ENCODE results near the gene FAM171A1. TPM values are rescaled to one million over a fixed set of nuclear protein-coding genes. Genes with fewer than 3 reads are reported as not detected.

Gene FAM171A1
- total and polyA plus RNA-seq, 2 experiments from 2014 or later = 24.4 to 29.5 TPM

DNA sequence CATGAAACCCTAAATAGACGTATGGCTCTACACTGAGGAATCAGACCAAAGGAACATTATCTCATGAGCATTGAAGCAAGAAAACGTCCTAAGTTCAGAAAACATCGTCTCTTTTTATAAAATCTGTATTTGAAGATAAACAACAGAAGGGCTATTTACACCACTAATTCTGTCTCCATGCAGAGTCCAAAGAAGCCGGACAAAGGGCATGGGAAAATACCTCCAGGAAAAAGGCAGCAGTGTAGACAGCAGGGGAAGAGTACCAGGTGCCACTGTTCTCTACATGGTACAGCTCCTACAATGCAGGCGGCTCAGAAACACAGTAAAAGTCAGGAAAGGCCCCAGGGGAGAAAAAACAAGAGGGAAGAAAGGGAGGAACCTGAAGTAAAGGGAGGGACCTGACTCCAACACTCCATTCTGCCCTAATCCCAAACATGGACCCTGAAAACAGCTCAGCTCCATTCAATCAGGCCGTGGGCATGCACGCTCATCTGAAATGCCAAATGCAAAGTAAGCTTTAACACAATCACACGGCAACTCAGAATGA is 17.5 kb downstream of the FAM171A1 start:
- no peak overlapping the region for H3K4me2 ChIP-seq
- no peak overlapping the region for H3K4me3 ChIP-seq
- TF ChIP-seq, protein P1, sequence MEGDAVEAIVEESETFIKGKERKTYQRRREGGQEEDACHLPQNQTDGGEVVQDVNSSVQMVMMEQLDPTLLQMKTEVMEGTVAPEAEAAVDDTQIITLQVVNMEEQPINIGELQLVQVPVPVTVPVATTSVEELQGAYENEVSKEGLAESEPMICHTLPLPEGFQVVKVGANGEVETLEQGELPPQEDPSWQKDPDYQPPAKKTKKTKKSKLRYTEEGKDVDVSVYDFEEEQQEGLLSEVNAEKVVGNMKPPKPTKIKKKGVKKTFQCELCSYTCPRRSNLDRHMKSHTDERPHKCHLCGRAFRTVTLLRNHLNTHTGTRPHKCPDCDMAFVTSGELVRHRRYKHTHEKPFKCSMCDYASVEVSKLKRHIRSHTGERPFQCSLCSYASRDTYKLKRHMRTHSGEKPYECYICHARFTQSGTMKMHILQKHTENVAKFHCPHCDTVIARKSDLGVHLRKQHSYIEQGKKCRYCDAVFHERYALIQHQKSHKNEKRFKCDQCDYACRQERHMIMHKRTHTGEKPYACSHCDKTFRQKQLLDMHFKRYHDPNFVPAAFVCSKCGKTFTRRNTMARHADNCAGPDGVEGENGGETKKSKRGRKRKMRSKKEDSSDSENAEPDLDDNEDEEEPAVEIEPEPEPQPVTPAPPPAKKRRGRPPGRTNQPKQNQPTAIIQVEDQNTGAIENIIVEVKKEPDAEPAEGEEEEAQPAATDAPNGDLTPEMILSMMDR (IDR thresholded peaks at IDR 0.05; ENCODE audit: poor library complexity) = no peak
- TF ChIP-seq EZH2phosphoT487 (IDR thresholded peaks at IDR 0.05; ENCODE audit: low read depth, severe bottlenecking, unreplicated experiment) (no peak), EZH2 (IDR thresholded peaks at IDR 0.05; ENCODE audit: borderline replicate concordance) (no peak)
- DNase-seq (ENCODE audit: low spot score) = no peak
- no peak overlapping the region for H2AFZ ChIP-seq
- no peaks in the 10 kb centered on the region for H3K36me3 ChIP-seq (replicated peaks; ENCODE audit: insufficient read depth, low read depth)
- no peaks in the 10 kb centered on the region for H3K9me2 ChIP-seq (replicated peaks; ENCODE audit: insufficient read depth)
- no peaks in the 10 kb centered on the region for H3K9me3 ChIP-seq (ENCODE audit: low read depth)
- WGBS (ENCODE audit: low lambda C conversion rate, missing lambda C conversion rate) = 76% methylated on average over 8 of the region's 8 CpGs
- no peaks in the 10 kb centered on the region for H3K27me3 ChIP-seq
- H4K20me1 ChIP-seq (ENCODE audit: insufficient read depth, poor library complexity, severe bottlenecking) = peaks cover 2% of the 10 kb centered on the region
- peak overlapping the region; percentile 7 for H3K27ac ChIP-seq
- H3K4me1 ChIP-seq (ENCODE audit: insufficient read depth) = peaks cover 4% of the 10 kb centered on the region
- H3K79me2 ChIP-seq = peaks cover 92% of the 10 kb centered on the region

- Histone ChIP-seq H3K27me3 (no peaks in the 10 kb centered on the region), H3K4me3 (no peak overlapping the region), H3K79me2 (peaks cover 92% of the 10 kb centered on the region), H3K4me1 (ENCODE audit: insufficient read depth) (peaks cover 4% of the 10 kb centered on the region), H3K27ac (no peak overlapping the region), H3K9me2 (replicated peaks; ENCODE audit: insufficient read depth) (no peaks in the 10 kb centered on the region), H2AFZ (no peak overlapping the region), H3K4me2 (no peak overlapping the region), H3K9me3 (ENCODE audit: low read depth) (no peaks in the 10 kb centered on the region), H4K20me1 (ENCODE audit: insufficient read depth, poor library complexity, severe bottlenecking) (peaks cover 2% of the 10 kb centered on the region), H3K36me3 (replicated peaks; ENCODE audit: insufficient read depth, low read depth) (no peaks in the 10 kb centered on the region)
- WGBS (ENCODE audit: low lambda C conversion rate, missing lambda C conversion rate) = 83% methylated on average over 7 of the region's 7 CpGs
- DNase-seq (ENCODE audit: low spot score) = no peak
- no peak for TF ChIP-seq EZH2phosphoT487 (IDR thresholded peaks at IDR 0.05; ENCODE audit: low read depth, severe bottlenecking, unreplicated experiment)
- TF ChIP-seq, protein P1 (IDR thresholded peaks at IDR 0.05; ENCODE audit: poor library complexity) = no peak
- TF ChIP-seq EZH2 (IDR thresholded peaks at IDR 0.05; ENCODE audit: borderline replicate concordance) = no peak
Measured at GRCh38 chr10:15352836-15353235, 18.3 kb downstream of the FAM171A1 start.

DNA sequence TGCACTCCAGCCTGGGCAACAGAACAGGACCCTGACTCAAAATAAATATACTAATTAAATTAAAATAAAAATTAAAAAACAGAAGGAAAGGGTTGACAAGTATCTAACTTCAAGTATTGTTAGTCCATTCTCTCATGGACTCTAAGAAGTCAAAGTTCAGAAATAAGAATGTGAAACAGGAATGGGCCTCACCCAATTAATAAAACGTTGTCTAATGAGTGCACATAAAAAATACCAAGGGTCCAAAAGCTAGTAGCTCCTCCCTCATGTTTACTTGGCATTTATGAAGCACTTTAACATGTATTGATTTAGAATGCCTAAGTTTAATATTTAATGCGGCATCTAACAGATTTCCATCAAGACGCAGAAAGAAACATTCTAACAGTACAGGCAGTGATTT is 18.9 kb downstream of the FAM171A1 start:
- no peaks in the 10 kb centered on the region for H3K27me3 ChIP-seq
- TF ChIP-seq, protein P1 (IDR thresholded peaks at IDR 0.05; ENCODE audit: poor library complexity) = no peak
- 88% methylated on average over 3 of the region's 3 CpGs for WGBS (ENCODE audit: low lambda C conversion rate, missing lambda C conversion rate)
- H3K9me3 ChIP-seq (ENCODE audit: low read depth) = no peaks in the 10 kb centered on the region
- no peaks in the 10 kb centered on the region for H3K36me3 ChIP-seq (replicated peaks; ENCODE audit: insufficient read depth, low read depth)
- no peak overlapping the region for H2AFZ ChIP-seq
- H3K9me2 ChIP-seq (replicated peaks; ENCODE audit: insufficient read depth) = no peaks in the 10 kb centered on the region
- H4K20me1 ChIP-seq (ENCODE audit: insufficient read depth, poor library complexity, severe bottlenecking) = no peaks in the 10 kb centered on the region
- peaks cover 92% of the 10 kb centered on the region for H3K79me2 ChIP-seq
- no peak for DNase-seq (ENCODE audit: low spot score)
- H3K4me2 ChIP-seq = no peak overlapping the region
- H3K4me3 ChIP-seq = no peak overlapping the region
- peaks cover 4% of the 10 kb centered on the region for H3K4me1 ChIP-seq (ENCODE audit: insufficient read depth)
- H3K27ac ChIP-seq = no peak overlapping the region
